HG03196 (cell line): Measurements from ENCODE around the gene CLEC5A.
"Not testable (repeated sequence)": the region's sequence is repeated elsewhere in the genome, so short reads cannot be mapped to it uniquely, and the experiment has no call there.

ENCODE experiments used
- ATAC-seq: cut with Tn5 transposase; IDR thresholded peaks from one replicate; pipeline ENCODE4 v1.9.1; 2021; ENCODE audit not compliant: unreplicated experiment

CLEC5A gene

GRCh38 chr7:141949451-141949850 lies 2.7 kb upstream of the CLEC5A start:
- no peak for ATAC-seq

- ATAC-seq: no peak
Observed at GRCh38 chr7:141949021-141949420, 2.2 kb upstream of the CLEC5A start.

GRCh38 chr7:141945356-141945755 lies 1.4 kb downstream of the CLEC5A start:
- ATAC-seq: no peak

DNA sequence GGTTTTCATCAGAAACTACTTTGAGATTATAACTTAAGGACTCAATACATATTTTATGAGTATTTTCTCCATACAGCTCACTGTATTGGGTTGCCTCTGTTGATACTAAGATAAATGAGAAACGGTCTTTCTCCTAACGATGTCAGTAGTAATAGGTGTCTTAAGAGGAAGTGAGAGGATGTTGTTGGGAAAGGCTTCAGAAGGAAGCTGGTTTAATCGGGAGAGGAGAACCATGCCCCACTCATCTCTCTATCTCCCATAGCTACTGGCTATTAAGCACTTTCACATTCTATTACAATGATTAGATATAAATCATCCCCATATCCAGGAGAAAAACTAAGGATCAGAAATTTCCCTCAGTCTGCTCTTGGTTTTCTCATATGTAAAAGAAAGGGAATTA lies 2.0 kb downstream of the CLEC5A start:
- ATAC-seq: no peak

- no peak for ATAC-seq
Observed at GRCh38 chr7:141943846-141944245, 2.9 kb downstream of the CLEC5A start.

DNA sequence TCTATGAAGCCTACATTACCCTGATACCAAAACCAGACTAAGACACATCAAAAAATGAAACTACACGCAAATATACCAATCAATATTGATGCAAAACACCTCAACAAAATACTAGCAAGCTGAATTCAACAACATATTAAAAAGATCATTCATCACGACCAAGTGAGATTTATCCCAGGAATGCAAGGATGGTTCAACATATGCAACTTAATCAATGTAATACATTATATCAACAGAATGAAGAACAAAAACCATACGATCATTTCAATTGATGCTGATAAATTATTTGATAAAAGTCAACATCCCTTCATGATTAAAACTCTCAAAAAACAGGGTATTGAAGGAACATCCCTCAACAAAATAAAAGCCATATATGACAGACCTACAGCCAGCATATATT lies 5.7 kb downstream of the CLEC5A start:
- ATAC-seq: no peak

DNA sequence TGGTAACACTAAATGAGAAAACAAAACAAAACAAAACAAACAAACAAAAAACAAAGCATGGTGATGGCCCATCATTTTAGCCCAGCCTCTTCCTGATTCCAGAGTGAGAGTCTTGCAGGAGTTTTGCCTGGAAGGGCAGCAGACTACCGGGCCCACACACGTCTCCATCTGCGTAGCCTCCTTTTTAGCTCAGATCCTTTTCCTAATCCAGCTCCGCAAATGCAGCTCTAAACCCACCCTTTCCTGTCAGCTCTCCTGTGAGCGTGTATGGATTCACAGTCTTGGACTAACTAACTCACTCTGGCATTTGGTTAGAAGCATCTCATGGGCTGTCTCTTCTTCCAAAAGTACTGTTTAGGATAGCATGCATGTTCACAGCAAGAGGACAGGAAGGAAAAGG lies 16.6 kb downstream of the CLEC5A start:
- ATAC-seq: no peak

GRCh38 chr7:141928845-141929195 lies 18.0 kb downstream of the CLEC5A start:
- ATAC-seq: no peak

- ATAC-seq: no peak
Observed at GRCh38 chr7:141928146-141928844, 18.5 kb downstream of the CLEC5A start.

DNA sequence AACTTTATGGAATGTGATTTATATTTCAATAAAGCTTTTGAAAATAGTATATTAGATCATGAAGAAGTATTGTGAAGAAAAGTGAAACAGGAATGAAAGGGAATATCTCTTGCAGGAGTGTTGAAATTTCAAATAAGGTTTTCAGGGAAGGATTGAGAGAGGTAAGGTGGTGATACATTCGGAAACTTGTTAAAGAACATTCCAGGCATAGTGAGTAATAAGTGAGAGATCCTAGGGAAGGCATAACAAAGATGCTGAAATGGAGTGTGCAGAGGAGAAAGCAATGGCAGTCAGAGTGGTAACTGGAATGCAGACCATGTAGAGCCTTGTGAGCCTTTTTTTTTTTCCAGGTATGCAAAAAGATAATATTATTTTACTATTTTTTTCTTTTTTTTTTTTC lies 26.5 kb downstream of the CLEC5A start:
- no peak for ATAC-seq

DNA sequence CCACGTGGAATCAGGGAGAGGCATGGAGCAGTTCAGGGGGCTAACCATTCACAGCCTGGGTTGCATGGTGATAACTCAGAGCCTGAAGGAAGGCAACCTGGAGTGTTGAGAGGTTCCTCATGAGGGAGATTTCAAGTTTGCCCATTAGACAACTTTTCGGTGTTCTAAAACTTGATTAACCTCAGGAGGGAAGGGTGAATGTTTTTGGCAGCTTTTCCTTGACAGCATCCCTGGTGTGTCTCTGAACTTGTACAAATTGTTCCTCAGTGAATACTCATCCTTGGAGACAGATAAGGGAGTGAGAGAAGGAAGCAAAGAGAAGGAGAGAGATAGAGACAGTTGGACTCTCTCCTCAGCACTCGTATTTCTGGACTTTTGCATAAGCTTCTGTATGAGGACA lies 30.7 kb downstream of the CLEC5A start, which contains the start of gene OR9A4:
TSS of gene OR9A4 (plus strand) at position 301 of the 400 bp plus-strand sequence. CDS start 2,477 bp downstream, outside the sequence.
- no peak for ATAC-seq

- ATAC-seq: no peak
Observed at GRCh38 chr7:141915565-141915964, 31.2 kb downstream of the CLEC5A start.

DNA sequence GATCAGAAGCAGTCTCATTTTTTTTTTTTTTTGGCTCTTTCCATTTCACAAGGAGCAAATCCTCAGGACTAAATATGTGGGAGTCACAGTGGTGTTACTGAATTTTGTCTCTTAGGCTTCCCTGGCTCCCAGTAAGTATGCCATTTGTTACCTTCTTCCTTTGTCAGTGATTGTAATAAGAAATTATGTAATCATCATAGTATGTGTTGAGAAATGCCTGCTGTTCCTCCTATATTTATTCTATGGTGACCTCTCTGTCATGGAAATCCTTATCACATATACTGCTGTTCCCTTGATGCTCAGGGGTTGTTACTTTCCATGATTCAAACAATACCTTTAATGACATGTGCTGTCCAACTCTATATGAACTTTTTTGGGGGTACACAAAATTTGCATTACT lies 35.4 kb downstream of the CLEC5A start:
- ATAC-seq: no peak

DNA sequence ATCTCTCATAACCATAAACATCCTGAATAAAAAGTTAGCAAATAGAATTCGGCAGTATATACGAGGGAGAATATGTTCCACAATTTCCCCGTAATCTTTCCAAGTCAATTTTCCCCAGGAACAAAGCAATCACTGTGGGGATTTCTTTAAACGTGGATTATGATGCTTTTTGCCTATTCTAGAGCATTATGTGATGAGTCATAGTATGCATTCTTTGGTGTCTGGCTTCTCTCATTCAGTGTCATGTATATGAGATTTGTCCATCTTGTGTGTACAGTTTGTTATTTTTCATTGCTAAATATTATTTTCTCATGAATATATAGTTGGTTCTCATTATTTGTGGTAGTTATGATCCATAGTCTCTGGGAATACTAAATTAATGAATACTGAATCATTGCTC lies 40.5 kb downstream of the CLEC5A start:
- ATAC-seq: no peak

- ATAC-seq: not testable (repeated sequence)
Observed at GRCh38 chr7:141899366-141899765, 47.4 kb downstream of the CLEC5A start.

DNA sequence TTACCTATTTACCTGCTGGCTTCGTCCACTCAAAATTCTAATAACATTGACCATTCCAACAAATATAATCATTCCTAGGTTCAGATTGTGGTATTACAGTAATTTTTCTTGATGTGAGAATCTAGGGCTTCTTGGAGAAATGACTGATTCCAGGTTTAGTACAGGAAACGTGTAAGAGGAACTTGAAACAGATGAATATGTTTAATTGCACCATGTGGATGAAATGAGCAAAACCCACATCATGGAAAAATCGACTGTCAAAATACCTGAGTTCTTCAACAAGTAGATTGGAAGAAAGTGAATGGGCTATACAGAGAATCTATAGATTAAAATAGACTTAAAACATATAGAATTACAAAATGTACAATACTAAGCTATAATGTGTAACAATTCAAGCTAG lies 55.4 kb downstream of the CLEC5A start:
- ATAC-seq: no peak

DNA sequence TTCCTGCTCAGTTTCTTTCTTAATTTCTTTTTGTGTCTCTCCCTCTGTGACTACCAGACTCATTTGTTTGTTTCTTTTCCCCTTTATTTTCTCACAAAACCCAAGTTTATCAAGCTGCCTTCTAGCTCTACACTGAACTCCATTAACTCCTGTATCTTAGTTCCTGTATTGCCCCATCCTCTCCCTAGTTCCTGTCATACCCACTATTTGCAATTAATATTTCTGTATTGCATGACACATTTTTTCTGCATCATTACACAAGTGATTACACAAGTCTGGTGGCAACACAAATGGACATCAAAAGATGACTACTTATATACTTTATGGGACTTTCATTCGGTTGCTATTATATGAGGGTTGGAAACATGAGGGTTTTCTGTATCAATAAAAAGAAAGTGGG lies 57.5 kb downstream of the CLEC5A start:
- ATAC-seq: no peak

GRCh38 chr7:141884539-141885225 lies 62.1 kb downstream of the CLEC5A start:
- no peak for ATAC-seq

GRCh38 chr7:141880960-141881359 lies 65.8 kb downstream of the CLEC5A start:
- ATAC-seq: no peak

GRCh38 chr7:141877365-141877764 lies 69.4 kb downstream of the CLEC5A start:
- ATAC-seq: no peak
